Osteocyte (in vitro differentiated cells): ENCODE data around the gene GRHL3. TPM values are rescaled to one million over a fixed set of nuclear protein-coding genes. Genes with fewer than 3 reads are reported as not detected.

Experiments
- DNase-seq: peaks from one replicate; pipeline ENCODE4 v3.0.0; 2021; ENCODE audit warnings: mixed read lengths; ENCODE audit not compliant: unreplicated experiment; ENCODE audit errors: extremely low spot score
- H3K27ac Mint-ChIP-seq: one replicate; pipeline ENCODE4 v1.8.0; 2021; ENCODE audit warnings: mild to moderate bottlenecking, mixed read lengths; ENCODE audit not compliant: unreplicated experiment
- H3K27me3 Mint-ChIP-seq: one replicate; pipeline ENCODE4 v1.8.0; 2021; ENCODE audit warnings: mixed read lengths; ENCODE audit not compliant: unreplicated experiment
- H3K36me3 Mint-ChIP-seq: one replicate; pipeline ENCODE4 v1.8.0; 2021; ENCODE audit warnings: mixed read lengths; ENCODE audit not compliant: unreplicated experiment
- H3K4me1 Mint-ChIP-seq: one replicate; pipeline ENCODE4 v1.8.0; 2021; ENCODE audit warnings: mixed read lengths; ENCODE audit not compliant: unreplicated experiment
- H3K4me3 Mint-ChIP-seq: one replicate; pipeline ENCODE4 v1.8.0; 2021; ENCODE audit warnings: mild to moderate bottlenecking, moderate library complexity, mixed read lengths; ENCODE audit not compliant: unreplicated experiment
- H3K9me3 Mint-ChIP-seq: one replicate; pipeline ENCODE4 v1.8.0; 2021; ENCODE audit warnings: mixed read lengths; ENCODE audit not compliant: unreplicated experiment
- total RNA-seq: library from RNA; stranded (reverse); gene quantifications from 2 replicates; pipeline ENCODE4 v1.2.1, GENCODE V29; 2021
- TF ChIP-seq, protein P1 (sequence below): fragments of 200-600 bp; sonication (generic); IDR thresholded peaks from 2 replicates; pipeline ENCODE4 v1.5.0; 2021; ENCODE audit warnings: antibody characterized with exemption, mild to moderate bottlenecking, moderate library complexity

Gene GRHL3
- total RNA-seq, 1 donor from 2014 or later, result not detected

DNA sequence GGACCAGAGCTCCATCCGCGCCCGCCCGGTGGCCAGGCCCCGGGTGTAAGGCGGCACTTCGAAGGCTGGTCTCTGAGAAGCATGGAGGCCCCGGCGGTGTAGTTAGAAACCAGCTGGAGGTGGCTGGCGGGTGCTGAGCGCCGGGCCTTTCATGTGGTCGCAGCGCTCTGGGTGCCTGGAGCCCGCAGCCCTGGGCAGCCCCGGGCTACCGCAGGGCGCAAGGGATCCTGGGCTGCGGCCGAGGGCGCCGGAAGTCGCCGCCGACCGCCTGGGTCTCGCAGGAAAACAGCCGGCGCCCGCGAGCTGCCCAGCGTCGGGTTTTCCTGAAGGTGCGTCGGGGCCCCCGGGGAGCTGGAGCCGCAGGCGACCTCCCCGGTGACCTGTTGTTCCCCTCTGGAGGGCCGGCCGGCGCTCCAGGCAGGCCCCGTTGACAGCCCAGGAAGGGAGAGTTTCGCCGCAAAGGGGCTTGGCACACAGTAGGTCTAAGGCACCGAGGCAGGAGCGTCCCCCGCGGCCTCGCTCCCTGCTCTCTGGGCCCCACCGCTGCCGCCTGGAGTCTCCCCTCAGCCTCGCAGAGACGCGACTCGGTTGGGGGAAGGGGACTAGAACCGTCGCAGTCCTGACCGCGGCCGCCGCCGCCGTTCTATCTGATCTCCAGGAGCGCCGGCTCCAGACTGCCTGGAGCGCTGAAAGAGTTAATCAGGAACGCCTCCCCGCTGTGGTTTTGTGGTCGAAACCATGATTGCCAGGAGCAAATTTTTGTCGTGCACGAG lies 2.7 kb downstream of the GRHL3 start:
- no peaks in the 10 kb centered on the region for H3K9me3 Mint-ChIP-seq
- H3K36me3 Mint-ChIP-seq, result no peaks in the 10 kb centered on the region
- TF ChIP-seq, protein P1, sequence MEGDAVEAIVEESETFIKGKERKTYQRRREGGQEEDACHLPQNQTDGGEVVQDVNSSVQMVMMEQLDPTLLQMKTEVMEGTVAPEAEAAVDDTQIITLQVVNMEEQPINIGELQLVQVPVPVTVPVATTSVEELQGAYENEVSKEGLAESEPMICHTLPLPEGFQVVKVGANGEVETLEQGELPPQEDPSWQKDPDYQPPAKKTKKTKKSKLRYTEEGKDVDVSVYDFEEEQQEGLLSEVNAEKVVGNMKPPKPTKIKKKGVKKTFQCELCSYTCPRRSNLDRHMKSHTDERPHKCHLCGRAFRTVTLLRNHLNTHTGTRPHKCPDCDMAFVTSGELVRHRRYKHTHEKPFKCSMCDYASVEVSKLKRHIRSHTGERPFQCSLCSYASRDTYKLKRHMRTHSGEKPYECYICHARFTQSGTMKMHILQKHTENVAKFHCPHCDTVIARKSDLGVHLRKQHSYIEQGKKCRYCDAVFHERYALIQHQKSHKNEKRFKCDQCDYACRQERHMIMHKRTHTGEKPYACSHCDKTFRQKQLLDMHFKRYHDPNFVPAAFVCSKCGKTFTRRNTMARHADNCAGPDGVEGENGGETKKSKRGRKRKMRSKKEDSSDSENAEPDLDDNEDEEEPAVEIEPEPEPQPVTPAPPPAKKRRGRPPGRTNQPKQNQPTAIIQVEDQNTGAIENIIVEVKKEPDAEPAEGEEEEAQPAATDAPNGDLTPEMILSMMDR, result no peak

DNA sequence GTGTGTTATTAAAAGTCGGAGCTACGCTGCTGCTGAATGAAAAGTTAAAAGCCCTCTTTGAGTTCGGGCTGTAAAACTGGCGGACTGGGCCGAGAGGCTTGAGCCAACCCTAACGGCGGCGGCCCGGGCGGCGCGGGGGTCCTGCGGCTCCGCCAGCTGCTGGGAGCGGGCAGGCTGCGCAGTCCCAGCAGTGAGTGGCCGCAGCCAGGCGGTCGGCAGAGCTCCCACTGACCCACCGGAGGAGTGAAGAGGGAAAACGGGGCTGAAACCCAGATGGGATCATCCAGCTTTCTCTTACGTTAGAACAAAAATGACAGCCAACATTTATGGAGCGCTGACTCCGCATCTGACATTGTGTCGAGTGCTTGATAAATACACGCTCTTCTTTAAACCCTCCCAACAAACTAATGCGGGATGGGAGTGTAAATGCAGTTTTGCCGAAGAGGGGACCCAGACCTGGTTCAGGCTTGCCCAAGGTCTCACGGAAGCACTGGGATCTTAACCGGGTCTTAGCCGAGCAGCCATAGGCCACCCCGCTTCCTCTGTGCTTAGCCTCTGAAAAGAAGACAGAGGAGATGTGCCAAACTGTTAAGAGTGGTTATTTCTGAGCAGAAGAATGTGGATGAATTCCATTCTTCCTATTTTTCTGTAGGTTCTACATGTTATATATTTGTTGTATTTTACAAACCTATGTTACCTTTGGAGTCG lies 3.5 kb downstream of the GRHL3 start:
- Mint-ChIP-seq H3K4me1 (peaks cover 37% of the 10 kb centered on the region), H3K27ac (peak overlapping the region; percentile 83), H3K9me3 (no peaks in the 10 kb centered on the region), H3K36me3 (no peaks in the 10 kb centered on the region), H3K27me3 (peaks cover 24% of the 10 kb centered on the region), H3K4me3 (peak overlapping the region; percentile 73)
- TF ChIP-seq, protein P1, result no peak
- DNase-seq, result no peak

More for the DNA sequence above, 2.7 kb downstream of the GRHL3 start:
- H3K27ac Mint-ChIP-seq, result peak overlapping the region; percentile 83
- peaks cover 24% of the 10 kb centered on the region for H3K27me3 Mint-ChIP-seq
- DNase-seq, result no peak
- peak overlapping the region; percentile 73 for H3K4me3 Mint-ChIP-seq
- H3K4me1 Mint-ChIP-seq, result peaks cover 37% of the 10 kb centered on the region

GRCh38 chr1:24323281-24323680 lies 4.1 kb downstream of the GRHL3 start:
- H3K4me3 Mint-ChIP-seq, result no peak overlapping the region
- H3K27ac Mint-ChIP-seq, result no peak overlapping the region
- peaks cover 31% of the 10 kb centered on the region for H3K4me1 Mint-ChIP-seq
- peaks cover 24% of the 10 kb centered on the region for H3K27me3 Mint-ChIP-seq
- no peak for DNase-seq
- no peaks in the 10 kb centered on the region for H3K36me3 Mint-ChIP-seq
- no peaks in the 10 kb centered on the region for H3K9me3 Mint-ChIP-seq
- TF ChIP-seq, protein P1, result no peak

- Mint-ChIP-seq H3K4me1 (peaks cover 23% of the 10 kb centered on the region), H3K4me3 (no peak overlapping the region), H3K27me3 (peaks cover 11% of the 10 kb centered on the region), H3K36me3 (no peaks in the 10 kb centered on the region), H3K9me3 (no peaks in the 10 kb centered on the region), H3K27ac (no peak overlapping the region)
- DNase-seq, result no peak
- TF ChIP-seq, protein P1, result no peak
Observed at GRCh38 chr1:24324903-24325302, 5.7 kb downstream of the GRHL3 start.
